HL-60 (cell line): ENCODE results near the gene IL22RA1.
A peak's percentile ranks its signal among the peaks of the same experiment; 100 is the strongest.

Experiments
- DNase-seq, 2 experiments: peaks; one replicate each; pipeline ENCODE4 v3.0.0-alpha.2; 2010 to 2020; ENCODE audit warnings: low read depth in 1 of 2, low spot score in 1 of 2
- H3K27ac ChIP-seq: fragments of 250-450 bp; sonication (Bioruptor Pico); replicated peaks from 2 replicates; pipeline ENCODE4 v1.5.1; 2020; ENCODE audit warnings: mild to moderate bottlenecking, moderate library complexity
- H3K27me3 ChIP-seq: fragments of 250-450 bp; sonication (Bioruptor Pico); 2 replicates; pipeline ENCODE4 v1.5.1; 2021; ENCODE audit warnings: mild to moderate bottlenecking, moderate library complexity; ENCODE audit not compliant: insufficient read depth, poor library complexity, severe bottlenecking
- H3K4me3 ChIP-seq: replicated peaks from 2 replicates; pipeline ENCODE4 v1.5.1; 2011; ENCODE audit warnings: mild to moderate bottlenecking, control low read depth, low read length; ENCODE audit not compliant: insufficient read depth
- GABPA ChIP-seq: IDR thresholded peaks from 2 replicates; pipeline ENCODE4 v1.6.1; 2012; ENCODE audit warnings: low read depth
- POLR2AphosphoS5 ChIP-seq: IDR thresholded peaks from 2 replicates; pipeline ENCODE4 v1.6.1; 2012; ENCODE audit warnings: low read depth
- REST ChIP-seq: IDR thresholded peaks from 2 replicates; pipeline ENCODE4 v1.6.1; 2012; ENCODE audit warnings: low read depth; ENCODE audit not compliant: insufficient replicate concordance
- SPI1 ChIP-seq: IDR thresholded peaks from 2 replicates; pipeline ENCODE4 v1.6.1; 2012; ENCODE audit warnings: low read depth, mild to moderate bottlenecking, borderline replicate concordance
- TF ChIP-seq, protein P1 (sequence below): IDR thresholded peaks from one replicate; pipeline ENCODE4 v1.5.1; 2011; ENCODE audit warnings: low read length, control low read depth, inconsistent platforms; ENCODE audit not compliant: insufficient read depth

IL22RA1 gene

DNA sequence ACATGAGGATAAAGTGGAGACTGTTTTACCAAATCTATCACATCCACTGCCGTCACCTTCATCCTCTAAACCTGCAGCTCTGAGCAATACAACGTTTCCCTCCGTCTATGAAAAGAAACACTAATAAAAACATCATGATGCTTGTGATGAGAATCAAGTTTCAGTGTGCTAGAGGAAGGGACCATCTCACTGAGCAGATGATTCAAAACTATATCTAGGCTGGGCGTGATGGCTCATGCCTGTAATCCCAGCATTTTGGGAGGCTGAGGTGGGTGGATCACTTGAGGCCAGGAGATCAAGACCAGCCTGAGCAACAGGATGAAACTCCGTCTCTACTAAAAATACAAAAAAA is 16.3 kb downstream of the IL22RA1 start:
- no peak overlapping the region for H3K4me3 ChIP-seq
- TF ChIP-seq GABPA (no peak), POLR2AphosphoS5 (no peak), SPI1 (no peak), REST (no peak)
- TF ChIP-seq, protein P1, sequence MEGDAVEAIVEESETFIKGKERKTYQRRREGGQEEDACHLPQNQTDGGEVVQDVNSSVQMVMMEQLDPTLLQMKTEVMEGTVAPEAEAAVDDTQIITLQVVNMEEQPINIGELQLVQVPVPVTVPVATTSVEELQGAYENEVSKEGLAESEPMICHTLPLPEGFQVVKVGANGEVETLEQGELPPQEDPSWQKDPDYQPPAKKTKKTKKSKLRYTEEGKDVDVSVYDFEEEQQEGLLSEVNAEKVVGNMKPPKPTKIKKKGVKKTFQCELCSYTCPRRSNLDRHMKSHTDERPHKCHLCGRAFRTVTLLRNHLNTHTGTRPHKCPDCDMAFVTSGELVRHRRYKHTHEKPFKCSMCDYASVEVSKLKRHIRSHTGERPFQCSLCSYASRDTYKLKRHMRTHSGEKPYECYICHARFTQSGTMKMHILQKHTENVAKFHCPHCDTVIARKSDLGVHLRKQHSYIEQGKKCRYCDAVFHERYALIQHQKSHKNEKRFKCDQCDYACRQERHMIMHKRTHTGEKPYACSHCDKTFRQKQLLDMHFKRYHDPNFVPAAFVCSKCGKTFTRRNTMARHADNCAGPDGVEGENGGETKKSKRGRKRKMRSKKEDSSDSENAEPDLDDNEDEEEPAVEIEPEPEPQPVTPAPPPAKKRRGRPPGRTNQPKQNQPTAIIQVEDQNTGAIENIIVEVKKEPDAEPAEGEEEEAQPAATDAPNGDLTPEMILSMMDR: no peak
- no peaks in the 10 kb centered on the region for H3K27me3 ChIP-seq
- no peak for DNase-seq
- no peak overlapping the region for H3K27ac ChIP-seq

GRCh38 chr1:24126018-24126671 is 16.8 kb downstream of the IL22RA1 start:
- DNase-seq: peak in 1 of 2 experiments; percentile 18
- Histone ChIP-seq H3K27me3 (no peaks in the 10 kb centered on the region), H3K4me3 (no peak overlapping the region), H3K27ac (no peak overlapping the region)
- no peak for TF ChIP-seq SPI1
- TF ChIP-seq REST: no peak
- TF ChIP-seq, protein P1: no peak
- no peak for TF ChIP-seq GABPA
- no peak for TF ChIP-seq POLR2AphosphoS5

DNA sequence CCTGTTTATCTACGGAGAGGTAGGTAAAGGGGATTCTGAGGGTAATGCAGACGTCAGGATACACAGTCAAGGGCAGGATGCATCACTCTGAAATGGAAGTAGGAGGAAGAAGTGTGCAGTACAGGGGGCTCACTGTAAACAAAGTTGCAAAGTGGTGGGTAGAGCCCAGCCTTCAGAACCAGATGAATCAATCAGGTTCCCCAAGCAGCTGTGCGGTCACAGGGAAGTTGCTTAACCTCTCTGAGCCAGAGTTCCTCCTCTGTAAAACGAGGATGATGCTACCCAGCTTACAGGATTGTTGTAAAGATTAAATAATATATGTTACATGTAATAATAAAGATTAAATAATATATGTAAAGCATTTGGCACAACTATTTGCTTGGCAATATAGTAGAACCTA is 17.5 kb downstream of the IL22RA1 start:
- no peak overlapping the region for H3K27ac ChIP-seq
- H3K4me3 ChIP-seq: no peak overlapping the region
- H3K27me3 ChIP-seq: no peaks in the 10 kb centered on the region
- no peak for DNase-seq
- TF ChIP-seq, protein P1: no peak
- TF ChIP-seq GABPA (no peak), POLR2AphosphoS5 (no peak)

GRCh38 chr1:24124980-24125379 is 18.0 kb downstream of the IL22RA1 start:
- no peak overlapping the region for H3K27ac ChIP-seq
- TF ChIP-seq, protein P1: no peak
- TF ChIP-seq REST (no peak), GABPA (no peak), POLR2AphosphoS5 (no peak), SPI1 (no peak)
- H3K27me3 ChIP-seq: no peaks in the 10 kb centered on the region
- no peak for DNase-seq
- H3K4me3 ChIP-seq: no peak overlapping the region
